Measurements from ENCODE around the gene MAN2A1.

The MAN2A1 gene

DNA sequence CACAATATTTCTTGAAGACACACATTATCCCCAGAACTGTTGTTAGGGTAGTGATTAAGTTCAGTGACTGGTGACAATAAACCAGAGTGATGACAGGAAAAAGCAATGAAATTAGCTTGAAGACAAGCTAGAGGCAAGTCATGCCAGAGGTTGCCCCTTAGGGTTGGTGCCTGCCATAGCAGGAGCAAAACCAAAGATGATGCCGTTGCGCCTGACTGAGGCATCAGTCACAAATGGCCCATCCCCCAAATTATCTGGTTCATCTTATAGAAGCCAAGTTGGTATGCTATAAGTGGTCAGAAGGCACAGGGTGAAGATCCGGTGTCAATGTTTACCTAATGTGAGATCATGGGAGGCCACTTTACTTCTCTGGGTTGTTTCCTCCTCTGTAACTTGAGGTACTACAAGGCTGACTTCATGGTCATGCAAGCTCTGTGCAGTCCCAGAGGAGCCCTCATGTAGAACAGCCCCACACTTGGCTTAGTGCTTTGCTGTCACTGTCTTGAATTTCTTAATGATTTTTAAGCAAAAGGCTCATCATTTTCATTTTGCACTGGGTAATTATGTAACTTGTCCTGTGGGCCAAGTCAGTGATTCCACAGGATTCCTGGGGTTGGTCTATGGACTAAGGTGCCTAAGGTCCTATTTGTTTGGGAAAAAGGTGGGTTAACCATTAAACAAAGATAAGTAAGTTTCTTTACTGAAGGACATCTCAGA lies 211.3 kb downstream of the MAN2A1 start:
- H3K4me3 ChIP-seq (ENCODE audit: low read depth, low read length): no peak overlapping the region
- H3K23ac ChIP-seq (ENCODE audit: low read length): no peak overlapping the region
- no peaks in the 10 kb centered on the region for H3K36me3 ChIP-seq (ENCODE audit: control insufficient read depth in 1 of 2, insufficient read depth in 2 of 2, low read length in 2 of 2)
- no CpG with 5 or more reads among the region's 3 CpGs for WGBS (ENCODE audit: extremely low coverage, insufficient coverage, insufficient read length)
- no peak overlapping the region for H3K14ac ChIP-seq (ENCODE audit: low read length)
- no peaks in the 10 kb centered on the region for H3K4me1 ChIP-seq (ENCODE audit: control insufficient read depth in 1 of 2, insufficient read depth in 2 of 2, low read length in 2 of 2)
- no peak overlapping the region for H2BK12ac ChIP-seq (ENCODE audit: low read length)
- H3K27ac ChIP-seq (ENCODE audit: low read depth, low read length): no peak overlapping the region
- no peak overlapping the region for H2AK5ac ChIP-seq (ENCODE audit: low read length)
- H3K27me3 ChIP-seq (ENCODE audit: insufficient read depth, low read length): no peaks in the 10 kb centered on the region
- H3K4me2 ChIP-seq (ENCODE audit: low read length): no peak overlapping the region
- no peak overlapping the region for H2BK5ac ChIP-seq (ENCODE audit: low read depth, low read length, poor library complexity)
- H3K79me1 ChIP-seq (ENCODE audit: low read length): no peaks in the 10 kb centered on the region
- H4K8ac ChIP-seq (ENCODE audit: low read depth, low read length): no peak overlapping the region
- no peak overlapping the region for H3K4ac ChIP-seq (ENCODE audit: low read depth, low read length)
- H3K9ac ChIP-seq (ENCODE audit: low read length): no peak overlapping the region
- H4K91ac ChIP-seq (ENCODE audit: low read depth, low read length): no peak overlapping the region
- H2BK120ac ChIP-seq (ENCODE audit: insufficient read depth, low read length, poor library complexity): no peak overlapping the region
- no peak overlapping the region for H4K12ac ChIP-seq (ENCODE audit: low read depth, low read length)
- H2AFZ ChIP-seq (ENCODE audit: insufficient read depth, low read length, poor library complexity): no peak overlapping the region
- DNase-seq: no peak
- no peaks in the 10 kb centered on the region for H3K9me3 ChIP-seq (ENCODE audit: insufficient read depth, low read depth, low read length)
- H3K79me2 ChIP-seq (ENCODE audit: control insufficient read depth, insufficient read depth, low read length, poor library complexity): no peaks in the 10 kb centered on the region
- no peak overlapping the region for H3K18ac ChIP-seq (ENCODE audit: low read length)

DNA sequence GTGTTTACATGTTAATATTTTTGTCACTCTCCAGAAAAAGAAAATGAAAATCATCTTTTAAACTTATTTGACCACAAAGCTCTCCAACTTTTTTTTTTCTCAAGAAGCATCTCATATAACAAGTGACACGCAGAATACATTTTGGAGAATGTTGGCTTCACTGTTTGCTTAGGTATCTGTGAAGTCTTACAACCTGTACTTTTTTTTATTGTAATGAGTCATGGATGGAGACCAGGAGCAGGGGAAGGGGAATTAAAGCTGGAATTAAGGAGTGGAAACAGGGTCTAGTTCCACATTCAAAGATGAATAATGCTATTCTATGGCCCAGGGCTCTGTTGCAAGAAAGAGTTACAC lies 211.9 kb downstream of the MAN2A1 start:
- no CpG with 5 or more reads among the region's 1 CpG for WGBS (ENCODE audit: extremely low coverage, insufficient coverage, insufficient read length)
- Histone ChIP-seq H3K23ac (ENCODE audit: low read length) (no peak overlapping the region), H3K27ac (ENCODE audit: low read depth, low read length) (no peak overlapping the region), H2AK5ac (ENCODE audit: low read length) (no peak overlapping the region), H3K79me2 (ENCODE audit: control insufficient read depth, insufficient read depth, low read length, poor library complexity) (no peaks in the 10 kb centered on the region), H2BK120ac (ENCODE audit: insufficient read depth, low read length, poor library complexity) (no peak overlapping the region), H3K79me1 (ENCODE audit: low read length) (no peaks in the 10 kb centered on the region), H3K9me3 (ENCODE audit: insufficient read depth, low read depth, low read length) (no peaks in the 10 kb centered on the region), H3K4ac (ENCODE audit: low read depth, low read length) (no peak overlapping the region), H2BK12ac (ENCODE audit: low read length) (no peak overlapping the region), H4K12ac (ENCODE audit: low read depth, low read length) (no peak overlapping the region), H3K4me2 (ENCODE audit: low read length) (no peak overlapping the region), H3K9ac (ENCODE audit: low read length) (no peak overlapping the region), H3K27me3 (ENCODE audit: insufficient read depth, low read length) (no peaks in the 10 kb centered on the region), H3K4me3 (ENCODE audit: low read depth, low read length) (no peak overlapping the region), H3K4me1 (ENCODE audit: control insufficient read depth in 1 of 2, insufficient read depth in 2 of 2, low read length in 2 of 2) (no peaks in the 10 kb centered on the region), H4K91ac (ENCODE audit: low read depth, low read length) (no peak overlapping the region), H2BK5ac (ENCODE audit: low read depth, low read length, poor library complexity) (no peak overlapping the region), H3K36me3 (ENCODE audit: control insufficient read depth in 1 of 2, insufficient read depth in 2 of 2, low read length in 2 of 2) (no peaks in the 10 kb centered on the region), H2AFZ (ENCODE audit: insufficient read depth, low read length, poor library complexity) (no peak overlapping the region), H4K8ac (ENCODE audit: low read depth, low read length) (no peak overlapping the region), H3K18ac (ENCODE audit: low read length) (no peak overlapping the region), H3K14ac (ENCODE audit: low read length) (no peak overlapping the region)
- DNase-seq: no peak

DNA sequence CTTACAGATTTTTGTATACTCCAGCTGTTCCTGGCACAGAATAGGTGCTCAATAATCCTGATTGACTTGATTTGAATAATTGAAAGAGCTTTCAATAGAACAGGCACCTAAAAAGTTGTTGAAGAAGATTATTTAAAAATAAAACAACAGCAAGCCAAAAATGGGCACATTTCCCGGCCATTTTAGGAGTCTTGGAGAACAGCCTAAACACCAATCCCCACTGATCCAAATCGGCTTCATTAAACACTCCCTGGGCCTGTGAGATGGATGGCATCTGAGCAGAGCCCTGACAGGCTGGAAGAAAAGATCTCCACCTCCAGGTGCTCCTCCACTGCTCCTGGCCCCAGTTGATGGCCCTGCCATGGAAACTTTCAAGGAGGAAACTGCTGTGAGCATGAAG lies 213.3 kb downstream of the MAN2A1 start:
- no peak overlapping the region for H4K8ac ChIP-seq (ENCODE audit: low read depth, low read length)
- no peak overlapping the region for H2BK5ac ChIP-seq (ENCODE audit: low read depth, low read length, poor library complexity)
- no peak overlapping the region for H3K14ac ChIP-seq (ENCODE audit: low read length)
- no peak overlapping the region for H4K91ac ChIP-seq (ENCODE audit: low read depth, low read length)
- H3K4me3 ChIP-seq (ENCODE audit: low read depth, low read length): no peak overlapping the region
- DNase-seq: no peak
- H2AFZ ChIP-seq (ENCODE audit: insufficient read depth, low read length, poor library complexity): no peak overlapping the region
- H3K27me3 ChIP-seq (ENCODE audit: insufficient read depth, low read length): no peaks in the 10 kb centered on the region
- H2BK12ac ChIP-seq (ENCODE audit: low read length): no peak overlapping the region
- H3K27ac ChIP-seq (ENCODE audit: low read depth, low read length): no peak overlapping the region
- H3K4me1 ChIP-seq (ENCODE audit: control insufficient read depth in 1 of 2, insufficient read depth in 2 of 2, low read length in 2 of 2): peaks cover 0 to 2% of the 10 kb centered on the region in 2 experiments
- no peak overlapping the region for H3K4me2 ChIP-seq (ENCODE audit: low read length)
- no peak overlapping the region for H4K12ac ChIP-seq (ENCODE audit: low read depth, low read length)
- no peak overlapping the region for H3K23ac ChIP-seq (ENCODE audit: low read length)
- no peaks in the 10 kb centered on the region for H3K79me2 ChIP-seq (ENCODE audit: control insufficient read depth, insufficient read depth, low read length, poor library complexity)
- no peak overlapping the region for H3K9ac ChIP-seq (ENCODE audit: low read length)
- no CpG with 5 or more reads among the region's 2 CpGs for WGBS (ENCODE audit: extremely low coverage, insufficient coverage, insufficient read length)
- no peak overlapping the region for H3K18ac ChIP-seq (ENCODE audit: low read length)
- H2AK5ac ChIP-seq (ENCODE audit: low read length): no peak overlapping the region
- no peak overlapping the region for H3K4ac ChIP-seq (ENCODE audit: low read depth, low read length)
- no peaks in the 10 kb centered on the region for H3K36me3 ChIP-seq (ENCODE audit: control insufficient read depth in 1 of 2, insufficient read depth in 2 of 2, low read length in 2 of 2)
- no peaks in the 10 kb centered on the region for H3K9me3 ChIP-seq (ENCODE audit: insufficient read depth, low read depth, low read length)
- H3K79me1 ChIP-seq (ENCODE audit: low read length): no peaks in the 10 kb centered on the region
- no peak overlapping the region for H2BK120ac ChIP-seq (ENCODE audit: insufficient read depth, low read length, poor library complexity)

DNA sequence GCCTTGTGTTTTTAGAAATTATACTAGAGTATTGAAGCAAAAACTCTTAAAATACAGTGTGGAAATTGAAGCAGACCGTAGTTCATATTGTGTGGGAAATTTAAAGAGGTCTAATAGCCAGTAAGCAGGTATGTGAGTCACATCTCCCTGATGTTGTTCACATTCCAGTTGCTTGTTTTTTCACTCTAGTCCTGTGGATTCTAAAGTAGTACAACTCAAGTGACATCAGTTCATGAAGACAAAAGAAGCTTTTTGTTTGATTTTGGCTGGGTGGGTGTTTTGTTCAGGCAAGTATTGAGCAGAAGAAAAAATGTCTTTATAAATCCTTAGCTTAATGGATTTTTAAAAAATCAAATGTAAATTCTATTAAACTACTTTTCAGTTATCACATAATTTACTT lies 216.2 kb downstream of the MAN2A1 start:
- no peak overlapping the region for H2AK5ac ChIP-seq (ENCODE audit: low read length)
- no peak overlapping the region for H4K91ac ChIP-seq (ENCODE audit: low read depth, low read length)
- no peaks in the 10 kb centered on the region for H3K9me3 ChIP-seq (ENCODE audit: insufficient read depth, low read depth, low read length)
- no peak overlapping the region for H3K9ac ChIP-seq (ENCODE audit: low read length)
- no peaks in the 10 kb centered on the region for H3K27me3 ChIP-seq (ENCODE audit: insufficient read depth, low read length)
- H3K79me1 ChIP-seq (ENCODE audit: low read length): peaks cover 1% of the 10 kb centered on the region
- H3K27ac ChIP-seq (ENCODE audit: low read depth, low read length): no peak overlapping the region
- H3K23ac ChIP-seq (ENCODE audit: low read length): no peak overlapping the region
- H3K4ac ChIP-seq (ENCODE audit: low read depth, low read length): no peak overlapping the region
- H2BK5ac ChIP-seq (ENCODE audit: low read depth, low read length, poor library complexity): no peak overlapping the region
- H3K36me3 ChIP-seq (ENCODE audit: control insufficient read depth in 1 of 2, insufficient read depth in 2 of 2, low read length in 2 of 2): no peaks in the 10 kb centered on the region
- DNase-seq: peak in 1 of 2 donors; percentile 43
- no peak overlapping the region for H2BK12ac ChIP-seq (ENCODE audit: low read length)
- no peak overlapping the region for H3K14ac ChIP-seq (ENCODE audit: low read length)
- H3K4me2 ChIP-seq (ENCODE audit: low read length): no peak overlapping the region
- no peak overlapping the region for H4K8ac ChIP-seq (ENCODE audit: low read depth, low read length)
- no CpG with 5 or more reads among the region's 1 CpG for WGBS (ENCODE audit: extremely low coverage, insufficient coverage, insufficient read length)
- H2AFZ ChIP-seq (ENCODE audit: insufficient read depth, low read length, poor library complexity): no peak overlapping the region
- no peak overlapping the region for H3K4me3 ChIP-seq (ENCODE audit: low read depth, low read length)
- H3K18ac ChIP-seq (ENCODE audit: low read length): no peak overlapping the region
- H3K4me1 ChIP-seq (ENCODE audit: control insufficient read depth in 1 of 2, insufficient read depth in 2 of 2, low read length in 2 of 2): peaks cover 0 to 2% of the 10 kb centered on the region in 2 experiments
- no peak overlapping the region for H4K12ac ChIP-seq (ENCODE audit: low read depth, low read length)
- no peaks in the 10 kb centered on the region for H3K79me2 ChIP-seq (ENCODE audit: control insufficient read depth, insufficient read depth, low read length, poor library complexity)
- no peak overlapping the region for H2BK120ac ChIP-seq (ENCODE audit: insufficient read depth, low read length, poor library complexity)

All from trophoblast cell (in vitro differentiated cells and primary cell).